K562 (cell line): ENCODE results near the gene SYNGR3. TPM values are rescaled to one million over a fixed set of nuclear protein-coding genes. Genes with fewer than 3 reads are reported as not detected.

Source experiments
- CAMTA2 ChIP-seq: fragments of 250-450 bp; sonication (Bioruptor Pico); conservative IDR thresholded peaks from 2 replicates; pipeline ENCODE4 v1.5.1; 2022
- CBX1 ChIP-seq: sonication (generic); IDR thresholded peaks from 2 replicates; pipeline ENCODE4 v1.6.1; 2016; ENCODE audit warnings: antibody characterized with exemption, low read depth, mild to moderate bottlenecking
- CCNT2 ChIP-seq: IDR thresholded peaks from 2 replicates; pipeline ENCODE4 v1.6.1; 2011; ENCODE audit warnings: borderline replicate concordance, low read depth, mild to moderate bottlenecking, moderate library complexity, mixed read lengths, low read length; ENCODE audit not compliant: insufficient read length; ENCODE audit errors: extremely low read depth
- CREB1 ChIP-seq, 2 experiments: sonication (generic) in 1 of 2; formaldehyde crosslinking in 1 of 2; IDR thresholded peaks; 2 replicates each; pipeline versions ENCODE4 v1.6.1 to v1.8.0; 2012 to 2022; ENCODE audit warnings: inconsistent platforms in 1 of 2, mild to moderate bottlenecking in 1 of 2, missing genetic modification reagents in 1 of 2, moderate library complexity in 1 of 2
- CTCF ChIP-seq, 3 experiments: IDR thresholded peaks in 2 of 3; conservative IDR thresholded peaks in 1 of 3; 2 replicates each; pipeline ENCODE4 v1.5.1; 2011 to 2012; ENCODE audit warnings: low read length in 3 of 3, mild to moderate bottlenecking in 3 of 3, control low read depth in 2 of 3, improper control_type of control experiment in 1 of 3, inconsistent platforms in 1 of 3, low read depth in 1 of 3, mixed read lengths in 1 of 3, moderate library complexity in 1 of 3; ENCODE audit not compliant: insufficient read depth in 2 of 3
- ERF ChIP-seq: fragments of 450-650 bp; formaldehyde crosslinking; IDR thresholded peaks from 2 replicates; pipeline ENCODE4 v1.4.0; 2020; ENCODE audit warnings: mild to moderate bottlenecking, mixed read lengths
- GTF2F1 ChIP-seq: IDR thresholded peaks from 2 replicates; pipeline ENCODE4 v1.6.1; 2011; ENCODE audit warnings: low read depth, low read length, improper control_type of control experiment
- MBD2 ChIP-seq: sonication (generic); IDR thresholded peaks from 2 replicates; pipeline ENCODE4 v1.6.1; 2016; ENCODE audit warnings: low read depth, borderline replicate concordance
- MEIS2 ChIP-seq: fragments of 450-650 bp; IDR thresholded peaks from 2 replicates; pipeline ENCODE4 v1.6.1; 2014; ENCODE audit warnings: mild to moderate bottlenecking; ENCODE audit not compliant: partially characterized antibody
- SETDB1 ChIP-seq: IDR thresholded peaks from one replicate; pipeline ENCODE4 v1.6.1; 2012; ENCODE audit warnings: low read length, control low read depth, inconsistent platforms
- TEAD1 ChIP-seq, 2 experiments: fragments of 450-650 bp in 1 of 2; sonication (generic) in 1 of 2; formaldehyde crosslinking; IDR thresholded peaks; 2 replicates each; pipeline versions ENCODE4 v1.4.0 to v1.8.0; 2020 to 2022; ENCODE audit warnings: mild to moderate bottlenecking in 2 of 2, missing genetic modification reagents in 1 of 2
- ZBTB33 ChIP-seq: sonication (generic); formaldehyde crosslinking; IDR thresholded peaks from 2 replicates; pipeline ENCODE4 v1.8.1; 2023; ENCODE audit warnings: mild to moderate bottlenecking, missing genetic modification reagents
- ZC3H4 ChIP-seq: sonication (generic); formaldehyde crosslinking; IDR thresholded peaks from 2 replicates; pipeline ENCODE4 v1.9.0; 2021; ENCODE audit warnings: missing genetic modification reagents, borderline replicate concordance
- ZNF41 ChIP-seq: fragments of 250-450 bp; sonication (Bioruptor Pico); conservative IDR thresholded peaks from 2 replicates; pipeline ENCODE4 v1.4.0; 2020; ENCODE audit warnings: mild to moderate bottlenecking
- polyA plus RNA-seq, 8 experiments: library from polyadenylated mRNA; depleted of rRNA in 4 of 8; stranded (reverse) in 5 of 8; unstranded in 3 of 8; fragments of >200 nt; fragmentation: Nextera tagmentation in 2 of 8; fragmentation: Illumina TruSeq in 1 of 8; extraction: Ambion mirVana in 2 of 8; extraction: Trizol in 1 of 8; gene quantifications; 2 replicates each; pipeline versions ENCODE4 v1.2.1 to v1.2.3, GENCODE V29; 2011 to 2014; ENCODE audit warnings: inconsistent platforms in 1 of 8, missing spikeins in 1 of 8
- total RNA-seq, 7 experiments: library from RNA; depleted of rRNA in 6 of 7; stranded (reverse); fragments of >200 nt in 6 of 7; fragmentation: Illumina TruSeq in 2 of 7; extraction: Trizol in 2 of 7; gene quantifications; 2 replicates each; pipeline versions ENCODE4 v1.2.1 to v1.2.3, GENCODE V29; 2011 to 2021; ENCODE audit warnings: low replicate concordance in 1 of 7
- TF ChIP-seq, protein P1 (sequence below): sonication (generic); formaldehyde crosslinking; IDR thresholded peaks from 2 replicates; pipeline ENCODE4 v1.8.0; 2023; ENCODE audit warnings: mild to moderate bottlenecking, missing genetic modification reagents
- TF ChIP-seq, protein P2 (sequence below): IDR thresholded peaks from 2 replicates; pipeline ENCODE4 v1.6.1; 2011; ENCODE audit warnings: borderline replicate concordance, low read depth, mild to moderate bottlenecking, moderate library complexity, low read length; ENCODE audit not compliant: insufficient read depth, poor library complexity, severe bottlenecking

SYNGR3 gene
- total and polyA plus RNA-seq, 9 of the 15 experiments (the other 6 are each of a cell fraction or from before 2014, with no cell fraction given): 3.7 to 69.2 (median 36.3) TPM

DNA sequence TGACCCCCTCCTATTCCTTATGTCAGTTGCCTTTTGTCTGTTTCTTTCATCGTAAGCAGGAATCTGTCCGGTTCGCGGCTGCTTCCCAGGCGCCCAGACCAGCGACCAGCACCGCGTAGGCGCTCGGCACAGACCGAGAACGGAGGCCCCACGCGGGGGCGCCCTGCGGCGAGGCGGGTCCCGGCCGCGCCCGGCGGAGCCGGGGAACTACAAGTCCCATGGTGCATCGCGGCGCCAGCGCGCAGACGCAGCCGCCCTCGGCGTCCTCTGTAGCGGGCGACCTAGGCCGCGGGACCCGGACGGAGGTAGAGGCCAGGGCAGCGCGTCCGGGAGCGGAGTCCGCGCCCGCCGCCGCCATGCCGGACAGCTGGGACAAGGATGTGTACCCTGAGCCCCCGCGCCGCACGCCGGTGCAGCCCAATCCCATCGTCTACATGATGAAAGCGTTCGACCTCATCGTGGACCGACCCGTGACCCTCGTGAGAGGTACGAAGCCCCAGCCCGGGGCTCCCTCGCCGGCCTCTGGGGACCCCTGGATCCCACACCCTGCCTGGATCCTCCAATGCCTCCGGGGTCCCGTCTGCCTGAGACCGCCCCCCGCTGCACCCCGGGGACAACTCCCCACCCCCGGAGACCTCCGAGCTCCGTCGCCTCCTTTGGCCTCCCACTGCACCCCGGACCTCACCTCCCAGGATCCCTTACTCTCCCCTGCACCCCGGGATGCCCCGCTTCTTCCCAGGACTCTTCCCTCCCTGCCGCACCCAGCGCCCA is 30.3 kb upstream of the SYNGR3 start, which contains the start of gene NDUFB10 (continued):
- TF ChIP-seq CCNT2 (peak; percentile 91), ZC3H4 (no peak), CAMTA2 (no peak), CTCF (IDR thresholded peaks at IDR 0.05 in 2 of 3, conservative IDR thresholded peaks at IDR 0.05 in 1 of 3; ENCODE audit: insufficient read depth in 2 of 3, low read depth in 1 of 3, low read length in 3 of 3) (peak; percentile 80 to 82 (median 81)), ZBTB33 (CRISPR knock-in tag) (peak; percentile 81), ERF (CRISPR knock-in tag) (peak; percentile 23; the same call in 1 of the 2 replicates), GTF2F1 (peak; percentile 37; the same call in 1 of the 2 replicates), MEIS2 (peak; percentile 52), SETDB1 (no peak), ZNF41 (CRISPR knock-in tag) (no peak), CREB1 (IDR thresholded peaks at IDR 0.05) (peak; percentile 52), CREB1 (CRISPR knock-in tag; IDR thresholded peaks at IDR 0.05) (peak; percentile 86), MBD2 (peak; percentile 46; the same call in 1 of the 2 replicates), TEAD1 (CRISPR knock-in tag; IDR thresholded peaks at IDR 0.05) (peak in 1 of 2 experiments; percentile 63; a peak in 1 of 4 replicates), CBX1 (0 out of 2 replicates have a peak, but pooled peaks have one; percentile 49)
- TF ChIP-seq, protein P1, sequence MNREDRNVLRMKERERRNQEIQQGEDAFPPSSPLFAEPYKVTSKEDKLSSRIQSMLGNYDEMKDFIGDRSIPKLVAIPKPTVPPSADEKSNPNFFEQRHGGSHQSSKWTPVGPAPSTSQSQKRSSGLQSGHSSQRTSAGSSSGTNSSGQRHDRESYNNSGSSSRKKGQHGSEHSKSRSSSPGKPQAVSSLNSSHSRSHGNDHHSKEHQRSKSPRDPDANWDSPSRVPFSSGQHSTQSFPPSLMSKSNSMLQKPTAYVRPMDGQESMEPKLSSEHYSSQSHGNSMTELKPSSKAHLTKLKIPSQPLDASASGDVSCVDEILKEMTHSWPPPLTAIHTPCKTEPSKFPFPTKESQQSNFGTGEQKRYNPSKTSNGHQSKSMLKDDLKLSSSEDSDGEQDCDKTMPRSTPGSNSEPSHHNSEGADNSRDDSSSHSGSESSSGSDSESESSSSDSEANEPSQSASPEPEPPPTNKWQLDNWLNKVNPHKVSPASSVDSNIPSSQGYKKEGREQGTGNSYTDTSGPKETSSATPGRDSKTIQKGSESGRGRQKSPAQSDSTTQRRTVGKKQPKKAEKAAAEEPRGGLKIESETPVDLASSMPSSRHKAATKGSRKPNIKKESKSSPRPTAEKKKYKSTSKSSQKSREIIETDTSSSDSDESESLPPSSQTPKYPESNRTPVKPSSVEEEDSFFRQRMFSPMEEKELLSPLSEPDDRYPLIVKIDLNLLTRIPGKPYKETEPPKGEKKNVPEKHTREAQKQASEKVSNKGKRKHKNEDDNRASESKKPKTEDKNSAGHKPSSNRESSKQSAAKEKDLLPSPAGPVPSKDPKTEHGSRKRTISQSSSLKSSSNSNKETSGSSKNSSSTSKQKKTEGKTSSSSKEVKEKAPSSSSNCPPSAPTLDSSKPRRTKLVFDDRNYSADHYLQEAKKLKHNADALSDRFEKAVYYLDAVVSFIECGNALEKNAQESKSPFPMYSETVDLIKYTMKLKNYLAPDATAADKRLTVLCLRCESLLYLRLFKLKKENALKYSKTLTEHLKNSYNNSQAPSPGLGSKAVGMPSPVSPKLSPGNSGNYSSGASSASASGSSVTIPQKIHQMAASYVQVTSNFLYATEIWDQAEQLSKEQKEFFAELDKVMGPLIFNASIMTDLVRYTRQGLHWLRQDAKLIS (CRISPR knock-in tag): peak; percentile 62; the same call in 1 of the 2 replicates
- TF ChIP-seq, protein P2, sequence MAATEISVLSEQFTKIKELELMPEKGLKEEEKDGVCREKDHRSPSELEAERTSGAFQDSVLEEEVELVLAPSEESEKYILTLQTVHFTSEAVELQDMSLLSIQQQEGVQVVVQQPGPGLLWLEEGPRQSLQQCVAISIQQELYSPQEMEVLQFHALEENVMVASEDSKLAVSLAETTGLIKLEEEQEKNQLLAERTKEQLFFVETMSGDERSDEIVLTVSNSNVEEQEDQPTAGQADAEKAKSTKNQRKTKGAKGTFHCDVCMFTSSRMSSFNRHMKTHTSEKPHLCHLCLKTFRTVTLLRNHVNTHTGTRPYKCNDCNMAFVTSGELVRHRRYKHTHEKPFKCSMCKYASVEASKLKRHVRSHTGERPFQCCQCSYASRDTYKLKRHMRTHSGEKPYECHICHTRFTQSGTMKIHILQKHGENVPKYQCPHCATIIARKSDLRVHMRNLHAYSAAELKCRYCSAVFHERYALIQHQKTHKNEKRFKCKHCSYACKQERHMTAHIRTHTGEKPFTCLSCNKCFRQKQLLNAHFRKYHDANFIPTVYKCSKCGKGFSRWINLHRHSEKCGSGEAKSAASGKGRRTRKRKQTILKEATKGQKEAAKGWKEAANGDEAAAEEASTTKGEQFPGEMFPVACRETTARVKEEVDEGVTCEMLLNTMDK: peak; percentile 100
